Kidney (tissue), 14 donors: ENCODE results near the gene CNPY3. TPM values are rescaled to one million over a fixed set of nuclear protein-coding genes. Genes with fewer than 3 reads are reported as not detected.

Experiments
- DNase-seq, 5 donors: peaks; one replicate each; pipeline ENCODE4 v3.0.0-alpha.2; 2013 to 2020
- FAIRE-seq: peaks from 2 replicates; lab custom pipeline; 2012; peaks lifted over from hg19 to GRCh38; lab: Jason Lieb, UNC
- H3K27ac ChIP-seq, 2 donors: one replicate each; pipeline ENCODE4 v1.7.0; 2013; ENCODE audit warnings: low read depth in 2 of 2, low read length in 2 of 2, inconsistent platforms in 1 of 2
- H3K27me3 ChIP-seq: one replicate; pipeline ENCODE4 v1.7.1; 2013; ENCODE audit warnings: low read length, inconsistent platforms; ENCODE audit not compliant: control insufficient read depth, insufficient read depth
- H3K36me3 ChIP-seq, 3 donors: one replicate each; pipeline versions ENCODE4 v1.7.0 to v1.7.1; 2013; ENCODE audit warnings: low read length in 3 of 3, control low read depth in 1 of 3, inconsistent platforms in 1 of 3; ENCODE audit not compliant: insufficient read depth in 3 of 3, control insufficient read depth in 2 of 3
- H3K4me1 ChIP-seq, 3 donors: one replicate each; pipeline versions ENCODE4 v1.7.0 to v1.7.1; 2013; ENCODE audit warnings: low read length in 3 of 3, inconsistent platforms in 1 of 3, low read depth in 1 of 3; ENCODE audit not compliant: control insufficient read depth in 2 of 3, insufficient read depth in 2 of 3
- H3K4me3 ChIP-seq, 3 donors: one replicate each; pipeline versions ENCODE4 v1.7.0 to v1.8.1; 2013; ENCODE audit warnings: low read length in 3 of 3, control low read depth in 1 of 3, inconsistent platforms in 1 of 3
- H3K9ac ChIP-seq, 3 donors: one replicate each; pipeline versions ENCODE4 v1.7.0 to v1.7.1; 2013; ENCODE audit warnings: low read length in 3 of 3, control low read depth in 1 of 3, inconsistent platforms in 1 of 3
- H3K9me3 ChIP-seq, 3 donors: one replicate each; pipeline versions ENCODE4 v1.7.0 to v1.7.1; 2013; ENCODE audit warnings: low read length in 3 of 3, control low read depth in 1 of 3, inconsistent platforms in 1 of 3; ENCODE audit not compliant: control insufficient read depth in 2 of 3, insufficient read depth in 1 of 3
- intact Hi-C: fragments of 100-400 bp; cut with DNase I; formaldehyde crosslinking; loops from one replicate; pipeline ENCODE4 v1.11.1; 2022
- polyA plus RNA-seq: library from polyadenylated mRNA; stranded (reverse); fragments of 350-450 nt; fragmentation: Illumina TruSeq; extraction: RNeasy Lipid Tissue Mini Kit (QIAGEN cat#74804); gene quantifications from one replicate; pipeline ENCODE4 v1.2.3, GENCODE V29; 2014; ENCODE audit warnings: low read depth, low replicate concordance; ENCODE audit not compliant: insufficient read depth
- total RNA-seq: library from RNA; stranded (reverse); fragmentation: NEBNext Ultra II Directional; extraction: Animal tissue kit (Norgen Biotek cat#: 25700); gene quantifications from one replicate; pipeline ENCODE4 v1.2.1, GENCODE V29; 2021
- TF ChIP-seq, protein P1 (sequence below): IDR thresholded peaks from 3 replicates; pipeline ENCODE4 v1.5.1; 2012; ENCODE audit warnings: mild to moderate bottlenecking, moderate library complexity, borderline replicate concordance; ENCODE audit not compliant: insufficient read depth; ENCODE audit errors: extremely low read depth
- donor health status: control.
- donor health status: control.
- donor health status: control.
- donor health status: control.
- donor health status: control.
- donor health status: DM: yes; HTN: yes; CAD: no.
- donor health status: Normal renal cell carcinoma (clear cell type).

Gene CNPY3
- total and polyA plus RNA-seq, 2 donors from 2014 or later, result 40.1 to 49.9 TPM

DNA sequence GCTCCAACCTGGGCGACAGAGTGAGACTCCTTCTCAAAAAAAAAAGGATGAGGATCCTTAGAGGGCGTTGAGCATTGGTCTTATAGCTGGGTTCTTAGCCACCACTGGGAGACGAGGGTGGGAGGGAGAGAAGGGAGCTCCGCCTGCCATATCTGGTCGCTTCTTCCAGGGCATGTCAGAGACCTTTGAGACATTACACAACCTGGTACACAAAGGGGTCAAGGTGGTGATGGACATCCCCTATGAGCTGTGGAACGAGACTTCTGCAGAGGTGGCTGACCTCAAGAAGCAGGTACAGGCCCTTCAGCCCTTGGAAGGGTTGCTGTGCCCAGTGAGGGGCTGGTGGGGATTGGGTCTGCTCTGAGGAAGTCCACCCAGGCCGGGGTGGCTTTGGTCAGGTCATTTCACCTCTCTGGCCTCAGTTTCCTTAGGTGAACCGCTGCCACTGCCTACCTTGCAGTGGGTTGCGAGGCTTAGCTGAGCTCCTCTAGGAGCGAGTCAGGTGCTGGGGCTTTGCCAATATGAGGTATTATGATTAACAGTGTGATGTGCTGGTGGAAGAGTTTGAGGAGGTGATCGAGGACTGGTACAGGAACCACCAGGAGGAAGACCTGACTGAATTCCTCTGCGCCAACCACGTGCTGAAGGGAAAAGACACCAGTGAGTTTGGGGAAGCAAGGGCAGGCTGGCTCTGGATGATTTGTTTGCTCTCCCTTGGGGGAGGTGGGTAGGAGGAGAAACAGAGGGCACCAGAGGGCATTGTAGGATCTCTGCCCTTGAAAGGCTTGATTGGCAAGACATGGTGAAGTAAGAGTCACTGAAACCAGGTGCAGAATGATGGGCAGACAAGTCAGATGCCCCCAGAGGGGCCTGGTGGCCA lies 8.5 kb downstream of the CNPY3 start:
- Histone ChIP-seq H3K27me3 (no peaks in the 10 kb centered on the region), H3K9me3 (no peaks in the 10 kb centered on the region), H3K36me3 (peaks cover 0 to 23% (median 23%) of the 10 kb centered on the region in 3 donors), H3K27ac (no peak overlapping the region), H3K4me1 (no peaks in the 10 kb centered on the region), H3K9ac (no peak overlapping the region), H3K4me3 (no peak overlapping the region)
- DNase-seq, result peak in 1 of 5 donors; percentile 54
- no peak for FAIRE-seq
- TF ChIP-seq, protein P1, sequence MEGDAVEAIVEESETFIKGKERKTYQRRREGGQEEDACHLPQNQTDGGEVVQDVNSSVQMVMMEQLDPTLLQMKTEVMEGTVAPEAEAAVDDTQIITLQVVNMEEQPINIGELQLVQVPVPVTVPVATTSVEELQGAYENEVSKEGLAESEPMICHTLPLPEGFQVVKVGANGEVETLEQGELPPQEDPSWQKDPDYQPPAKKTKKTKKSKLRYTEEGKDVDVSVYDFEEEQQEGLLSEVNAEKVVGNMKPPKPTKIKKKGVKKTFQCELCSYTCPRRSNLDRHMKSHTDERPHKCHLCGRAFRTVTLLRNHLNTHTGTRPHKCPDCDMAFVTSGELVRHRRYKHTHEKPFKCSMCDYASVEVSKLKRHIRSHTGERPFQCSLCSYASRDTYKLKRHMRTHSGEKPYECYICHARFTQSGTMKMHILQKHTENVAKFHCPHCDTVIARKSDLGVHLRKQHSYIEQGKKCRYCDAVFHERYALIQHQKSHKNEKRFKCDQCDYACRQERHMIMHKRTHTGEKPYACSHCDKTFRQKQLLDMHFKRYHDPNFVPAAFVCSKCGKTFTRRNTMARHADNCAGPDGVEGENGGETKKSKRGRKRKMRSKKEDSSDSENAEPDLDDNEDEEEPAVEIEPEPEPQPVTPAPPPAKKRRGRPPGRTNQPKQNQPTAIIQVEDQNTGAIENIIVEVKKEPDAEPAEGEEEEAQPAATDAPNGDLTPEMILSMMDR, result no peak
- intact Hi-C loops, result no loop called here

DNA sequence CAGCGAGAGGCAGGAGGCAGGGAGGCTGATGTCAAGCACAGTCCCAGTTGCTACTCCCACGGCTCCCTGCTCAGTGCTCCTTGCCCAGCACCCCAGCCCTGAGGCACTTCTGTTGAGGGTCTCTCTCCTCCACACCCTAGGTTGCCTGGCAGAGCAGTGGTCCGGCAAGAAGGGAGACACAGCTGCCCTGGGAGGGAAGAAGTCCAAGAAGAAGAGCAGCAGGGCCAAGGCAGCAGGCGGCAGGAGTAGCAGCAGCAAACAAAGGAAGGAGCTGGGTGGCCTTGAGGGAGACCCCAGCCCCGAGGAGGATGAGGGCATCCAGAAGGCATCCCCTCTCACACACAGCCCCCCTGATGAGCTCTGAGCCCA lies 9.1 kb downstream of the CNPY3 start:
- TF ChIP-seq, protein P1, result no peak
- DNase-seq, result peak in 1 of 5 donors; percentile 63
- Histone ChIP-seq H3K4me3 (no peak overlapping the region), H3K4me1 (no peaks in the 10 kb centered on the region), H3K36me3 (peaks cover 0 to 23% (median 23%) of the 10 kb centered on the region in 3 donors), H3K9me3 (no peaks in the 10 kb centered on the region), H3K27ac (no peak overlapping the region), H3K9ac (no peak overlapping the region), H3K27me3 (no peaks in the 10 kb centered on the region)
- intact Hi-C loops, result no loop called here
- FAIRE-seq, result no peak

DNA sequence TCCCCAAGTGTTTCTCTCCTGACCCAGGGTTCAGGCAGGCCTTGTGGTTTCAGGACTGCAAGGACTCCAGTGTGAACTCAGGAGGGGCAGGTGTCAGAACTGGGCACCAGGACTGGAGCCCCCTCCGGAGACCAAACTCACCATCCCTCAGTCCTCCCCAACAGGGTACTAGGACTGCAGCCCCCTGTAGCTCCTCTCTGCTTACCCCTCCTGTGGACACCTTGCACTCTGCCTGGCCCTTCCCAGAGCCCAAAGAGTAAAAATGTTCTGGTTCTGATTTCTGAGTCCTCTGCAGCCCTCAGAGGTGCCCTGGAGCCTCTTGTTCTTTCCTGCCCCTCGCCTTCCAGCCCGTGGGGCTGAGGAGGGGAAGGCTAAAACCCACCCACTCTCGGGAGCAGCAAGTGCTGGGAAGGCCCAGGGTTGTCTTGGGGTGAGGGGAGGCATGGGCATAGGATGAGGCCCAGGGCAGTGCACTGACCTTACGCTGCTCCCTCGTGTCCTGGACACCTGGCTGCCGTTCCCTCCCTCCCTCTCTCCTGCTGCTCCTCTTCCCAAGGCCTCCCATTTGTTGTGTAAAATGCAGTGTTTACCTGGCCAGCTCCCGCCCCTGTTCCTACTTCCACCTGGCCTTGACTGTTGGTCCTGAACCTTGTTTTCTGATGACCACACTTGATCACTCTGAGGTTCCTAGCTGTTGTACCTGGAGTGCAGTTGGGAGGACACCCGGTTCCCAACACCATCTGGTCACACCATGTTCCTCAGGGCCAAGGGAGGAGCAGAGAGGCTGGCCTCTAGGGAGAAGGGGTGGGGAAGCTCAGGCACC lies 9.9 kb downstream of the CNPY3 start:
- no peaks in the 10 kb centered on the region for H3K27me3 ChIP-seq
- peaks cover 0 to 23% (median 22%) of the 10 kb centered on the region in 3 donors for H3K36me3 ChIP-seq
- no peak for FAIRE-seq
- no peak overlapping the region for H3K9ac ChIP-seq
- DNase-seq, result peak in 1 of 5 donors; percentile 43
- H3K9me3 ChIP-seq, result no peaks in the 10 kb centered on the region
- H3K4me3 ChIP-seq, result no peak overlapping the region
- H3K4me1 ChIP-seq, result no peaks in the 10 kb centered on the region
- H3K27ac ChIP-seq, result no peak overlapping the region
- intact Hi-C loops, result no loop called here
- TF ChIP-seq, protein P1, result no peak
